ENCODE data around the gene C1GALT1.

Gene C1GALT1

GRCh38 chr7:7201578-7202374 is 19.4 kb downstream of the C1GALT1 start:
- DNase-seq (ENCODE audit: low spot score): no peak

GRCh38 chr7:7202375-7202720 is 20.0 kb downstream of the C1GALT1 start:
- no peak for DNase-seq (ENCODE audit: low spot score)

- no peak for DNase-seq (ENCODE audit: low spot score)
Observed at GRCh38 chr7:7203813-7204575, 21.6 kb downstream of the C1GALT1 start.

GRCh38 chr7:7207876-7208275 is 25.5 kb downstream of the C1GALT1 start:
- no peak for DNase-seq (ENCODE audit: low spot score)

- no peak for DNase-seq (ENCODE audit: low spot score)
Observed at GRCh38 chr7:7208520-7208919, 26.2 kb downstream of the C1GALT1 start.

- no peak for DNase-seq (ENCODE audit: low spot score)
Observed at GRCh38 chr7:7209412-7210050, 27.2 kb downstream of the C1GALT1 start.

GRCh38 chr7:7210475-7211237 is 28.3 kb downstream of the C1GALT1 start:
- DNase-seq (ENCODE audit: low spot score): no peak

- DNase-seq (ENCODE audit: low spot score): no peak
Observed at GRCh38 chr7:7212612-7213011, 30.3 kb downstream of the C1GALT1 start.

- no peak for DNase-seq (ENCODE audit: low spot score)
Observed at GRCh38 chr7:7214398-7215347, 32.3 kb downstream of the C1GALT1 start.

GRCh38 chr7:7216279-7216678 is 33.9 kb downstream of the C1GALT1 start:
- DNase-seq (ENCODE audit: low spot score): no peak

- DNase-seq (ENCODE audit: low spot score): no peak
Observed at GRCh38 chr7:7219216-7219615, 36.9 kb downstream of the C1GALT1 start.

- DNase-seq (ENCODE audit: low spot score): no peak
Observed at GRCh38 chr7:7220821-7221220, 38.5 kb downstream of the C1GALT1 start.

GRCh38 chr7:7221599-7222038 is 39.3 kb downstream of the C1GALT1 start:
- DNase-seq (ENCODE audit: low spot score): peak; percentile 44

- DNase-seq (ENCODE audit: low spot score): no peak
Observed at GRCh38 chr7:7223250-7223649, 40.9 kb downstream of the C1GALT1 start.

GRCh38 chr7:7226407-7226806 is 44.1 kb downstream of the C1GALT1 start:
- no peak for DNase-seq (ENCODE audit: low spot score)

GRCh38 chr7:7228472-7228871 is 46.1 kb downstream of the C1GALT1 start:
- DNase-seq (ENCODE audit: low spot score): peak; percentile 34

- DNase-seq (ENCODE audit: low spot score): peak; percentile 5
Observed at GRCh38 chr7:7228967-7229366, 46.6 kb downstream of the C1GALT1 start.

- DNase-seq (ENCODE audit: low spot score): no peak
Observed at GRCh38 chr7:7231000-7231399, 48.7 kb downstream of the C1GALT1 start.

- no peak for DNase-seq (ENCODE audit: low spot score)
Observed at GRCh38 chr7:7231865-7232264, 49.5 kb downstream of the C1GALT1 start.

- DNase-seq (ENCODE audit: low spot score): no peak
Observed at GRCh38 chr7:7235347-7235746, 53.0 kb downstream of the C1GALT1 start.

GRCh38 chr7:7236041-7236440 is 53.7 kb downstream of the C1GALT1 start:
- no peak for DNase-seq (ENCODE audit: low spot score)

Measured in AG20443 (cell line).